Kidney epithelial cell (primary cell): ENCODE data around the gene FLNB. TPM values are rescaled to one million over a fixed set of nuclear protein-coding genes. Genes with fewer than 3 reads are reported as not detected.

Source experiments
- DNase-seq: peaks from one replicate; pipeline ENCODE4 v3.0.0-alpha.2; 2010; ENCODE audit warnings: low read depth
- H3K27me3 ChIP-seq: 2 replicates; pipeline ENCODE4 v1.6.0; 2011; ENCODE audit warnings: low read length; ENCODE audit not compliant: control insufficient read depth, insufficient read depth
- H3K36me3 ChIP-seq: 2 replicates; pipeline ENCODE4 v1.5.1; 2011; ENCODE audit warnings: low read length; ENCODE audit not compliant: control insufficient read depth, insufficient read depth
- H3K4me3 ChIP-seq: 2 replicates; pipeline ENCODE4 v1.5.1; 2011; ENCODE audit warnings: low read depth, mild to moderate bottlenecking, control low read depth, low read length
- CTCF ChIP-seq: IDR thresholded peaks from 2 replicates; pipeline ENCODE4 v1.5.1; 2011; ENCODE audit warnings: mild to moderate bottlenecking, moderate library complexity, low read length, control low read depth, inconsistent platforms; ENCODE audit not compliant: insufficient read depth, poor library complexity, severe bottlenecking
- total RNA-seq: library from RNA; depleted of rRNA; stranded (reverse); fragments of >200 nt; gene quantifications from 2 replicates; pipeline ENCODE4 v1.2.3, GENCODE V29; 2015

The FLNB gene
- total RNA-seq, 1 donor from 2014 or later = 536 TPM

GRCh38 chr3:58164906-58165821 is 156.9 kb downstream of the FLNB start:
- Histone ChIP-seq H3K27me3 (no peaks in the 10 kb centered on the region), H3K36me3 (peaks cover 2% of the 10 kb centered on the region)

DNA sequence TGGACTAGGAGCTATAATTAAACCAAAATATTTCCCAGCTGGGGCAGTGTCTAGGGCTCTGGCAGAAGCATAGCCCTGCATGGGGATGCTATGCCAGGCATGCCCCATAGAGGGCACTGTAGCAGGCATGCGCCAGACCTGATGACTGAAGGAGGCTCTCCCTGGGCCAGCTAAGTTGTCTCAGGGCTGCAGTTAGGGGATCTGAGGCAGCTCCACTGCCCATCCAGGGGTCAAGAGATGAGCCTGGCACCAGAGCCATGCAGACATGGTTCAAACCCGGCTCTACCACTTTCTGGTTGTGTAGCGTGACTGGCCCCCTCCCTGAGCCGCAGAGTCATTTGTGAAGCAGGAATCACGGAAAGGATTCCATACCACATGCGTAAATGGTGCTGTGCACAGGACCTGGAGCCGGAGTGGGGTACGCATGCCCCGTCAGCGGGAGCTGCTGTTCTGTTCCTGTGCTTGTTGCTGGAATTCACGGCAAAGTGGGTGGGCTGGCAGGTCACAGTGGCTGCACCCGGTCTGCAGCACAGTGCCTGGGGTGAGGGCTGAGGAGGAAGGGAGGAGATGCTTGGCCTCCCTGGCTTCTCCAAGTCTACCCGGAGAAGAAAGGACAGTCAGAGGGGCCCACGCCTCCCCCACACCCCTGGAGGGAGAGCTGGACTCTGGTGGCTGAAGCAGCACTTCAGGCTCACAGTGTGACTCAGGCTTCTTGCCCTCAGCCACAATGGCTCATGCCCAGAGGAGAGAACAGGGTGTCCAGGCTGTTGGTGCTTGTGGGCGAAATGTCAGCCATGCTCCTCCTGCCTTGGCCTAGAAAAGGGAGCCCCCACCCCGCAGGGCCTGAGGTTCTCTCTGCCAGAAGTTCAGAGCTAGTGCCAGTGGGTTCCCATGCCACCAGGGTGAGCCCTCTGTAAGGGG is 159.5 kb downstream of the FLNB start:
- H3K27me3 ChIP-seq = no peaks in the 10 kb centered on the region
- DNase-seq = no peak
- peak; percentile 97 for TF ChIP-seq CTCF
- no peak overlapping the region for H3K4me3 ChIP-seq
- peaks cover 3% of the 10 kb centered on the region for H3K36me3 ChIP-seq

More at GRCh38 chr3:58164906-58165821, 156.9 kb downstream of the FLNB start:
- no peak for DNase-seq
- H3K4me3 ChIP-seq = no peak overlapping the region
- no peak for TF ChIP-seq CTCF

- Histone ChIP-seq H3K4me3 (no peak overlapping the region), H3K36me3 (peaks cover 3% of the 10 kb centered on the region), H3K27me3 (no peaks in the 10 kb centered on the region)
- TF ChIP-seq CTCF = no peak
- no peak for DNase-seq
Measured at GRCh38 chr3:58168498-58168897, 160.3 kb downstream of the FLNB start.

- peaks cover 3% of the 10 kb centered on the region for H3K36me3 ChIP-seq
- no peak for TF ChIP-seq CTCF
- no peak overlapping the region for H3K4me3 ChIP-seq
- H3K27me3 ChIP-seq = no peaks in the 10 kb centered on the region
- no peak for DNase-seq
Measured at GRCh38 chr3:58169371-58169770, 161.1 kb downstream of the FLNB start.

DNA sequence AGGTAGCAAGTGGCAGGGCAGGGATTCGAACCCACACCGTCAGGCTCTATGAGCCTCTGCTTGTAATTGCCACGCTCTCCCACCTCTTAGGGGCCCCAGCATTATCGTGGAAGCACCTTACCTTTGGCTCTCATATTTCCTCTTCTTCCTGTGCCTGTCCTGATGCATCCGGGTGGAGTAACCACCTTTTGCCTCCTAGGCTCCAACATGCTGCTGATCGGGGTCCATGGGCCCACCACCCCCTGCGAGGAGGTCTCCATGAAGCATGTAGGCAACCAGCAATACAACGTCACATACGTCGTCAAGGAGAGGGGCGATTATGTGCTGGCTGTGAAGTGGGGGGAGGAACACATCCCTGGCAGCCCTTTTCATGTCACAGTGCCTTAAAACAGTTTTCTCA is 162.2 kb downstream of the FLNB start:
- peaks cover 3% of the 10 kb centered on the region for H3K36me3 ChIP-seq
- DNase-seq = no peak
- H3K27me3 ChIP-seq = no peaks in the 10 kb centered on the region
- no peak for TF ChIP-seq CTCF
- no peak overlapping the region for H3K4me3 ChIP-seq
